ENCODE data around the gene WFDC1. TPM values are rescaled to one million over a fixed set of nuclear protein-coding genes. Genes with fewer than 3 reads are reported as not detected.

WFDC1 gene
- total RNA-seq, 5 donors from 2014 or later (not counting 1 experiment from before 2014, with no cell fraction given) = not detected

DNA sequence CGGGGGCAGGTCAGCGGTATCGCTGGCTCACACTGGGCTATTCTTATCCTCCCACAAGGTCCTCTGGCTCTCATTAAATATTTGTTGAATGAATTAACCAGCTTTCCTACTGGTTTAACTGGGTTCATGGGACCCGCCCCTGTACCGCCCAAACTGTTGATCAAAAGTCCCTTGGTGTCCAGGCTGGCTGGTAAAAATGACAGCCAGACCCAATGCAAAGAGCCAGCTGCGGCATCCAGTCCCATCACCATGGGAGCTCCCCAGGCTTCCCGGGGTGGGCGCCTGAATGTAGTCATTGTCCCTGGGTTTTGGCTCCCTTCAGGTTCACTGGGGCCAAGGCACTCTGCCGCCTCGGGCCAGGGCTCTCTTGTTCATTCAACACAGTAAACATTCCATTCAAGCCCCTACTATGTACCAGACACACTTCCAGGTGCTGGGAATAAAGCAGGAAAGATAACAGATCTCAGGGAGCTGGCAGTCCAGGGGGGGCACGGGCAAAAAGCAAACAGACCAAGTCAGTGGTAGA, 62.0 kb downstream of the WFDC1 start:
- DNase-seq (no peak), ATAC-seq (replicated peaks in 1 of 4) (no peak)
- Mint-ChIP-seq H3K9me3 (no peaks in the 10 kb centered on the region), H3K27me3 (peaks cover 3 to 10% of the 10 kb centered on the region in 2 donors), H3K4me1 (peaks cover 11 to 22% (median 22%) of the 10 kb centered on the region in 3 donors), H3K36me3 (no peaks in the 10 kb centered on the region), H3K4me3 (no peak overlapping the region), H3K27ac (no peak overlapping the region)
- Histone ChIP-seq H3K27ac (ENCODE audit: low read length) (no peak overlapping the region), H3K9me3 (no peaks in the 10 kb centered on the region), H3K4me1 (ENCODE audit: control insufficient read depth in 1 of 2, extremely low read depth in 1 of 2, insufficient read depth in 2 of 2, low read length in 2 of 2) (peaks cover 0 to 11% of the 10 kb centered on the region in 2 experiments), H3K4me3 (ENCODE audit: control insufficient read depth in 1 of 2, extremely low read depth in 1 of 2, low read length in 1 of 2) (no peak overlapping the region), H3K36me3 (ENCODE audit: control insufficient read depth in 2 of 2, extremely low read depth in 1 of 2, insufficient read depth in 1 of 2, low read length in 1 of 2) (no peaks in the 10 kb centered on the region), H3K27me3 (replicated peaks in 1 of 2; ENCODE audit: control insufficient read depth in 2 of 2, extremely low read depth in 1 of 2, insufficient read depth in 2 of 2, low read length in 1 of 2) (peaks cover 0 to 4% of the 10 kb centered on the region in 2 experiments)
- POLR2A ChIA-PET = no interaction called here
- CTCF ChIA-PET = no interaction called here
- WGBS (ENCODE audit: insufficient coverage) = 87% methylated on average over 5 of the region's 11 CpGs

DNA sequence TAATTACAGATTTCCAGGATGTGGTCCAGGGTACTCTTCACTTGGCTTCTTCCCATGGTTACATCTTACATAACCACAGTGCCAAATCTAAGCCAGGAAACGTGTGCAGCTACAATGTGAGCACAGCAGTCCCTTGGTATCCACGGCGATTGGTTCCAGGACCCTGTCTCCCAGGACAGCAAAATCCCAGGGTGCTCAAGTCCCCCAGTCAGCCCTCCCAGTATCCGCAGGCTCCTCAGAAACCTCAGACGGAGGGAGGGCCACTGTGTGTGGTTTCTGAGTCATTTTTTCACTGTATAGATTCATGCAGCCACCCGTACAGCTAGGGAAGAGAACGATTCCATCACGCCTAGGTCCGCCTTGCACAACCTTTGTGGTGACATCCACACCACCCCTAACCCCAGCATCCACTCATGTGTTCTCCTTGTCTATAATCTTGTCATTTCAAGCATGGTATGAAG, 62.5 kb downstream of the WFDC1 start:
- WGBS (ENCODE audit: insufficient coverage) = 43% methylated on average over 2 of the region's 9 CpGs
- Mint-ChIP-seq H3K9me3 (no peaks in the 10 kb centered on the region), H3K4me1 (peaks cover 11 to 22% (median 22%) of the 10 kb centered on the region in 3 donors), H3K4me3 (no peak overlapping the region), H3K36me3 (no peaks in the 10 kb centered on the region), H3K27ac (no peak overlapping the region), H3K27me3 (peaks cover 3 to 9% of the 10 kb centered on the region in 2 donors)
- ATAC-seq (replicated peaks in 1 of 4) = no peak
- Histone ChIP-seq H3K4me3 (ENCODE audit: control insufficient read depth in 1 of 2, extremely low read depth in 1 of 2, low read length in 1 of 2) (no peak overlapping the region), H3K27me3 (replicated peaks in 1 of 2; ENCODE audit: control insufficient read depth in 2 of 2, extremely low read depth in 1 of 2, insufficient read depth in 2 of 2, low read length in 1 of 2) (peaks cover 0 to 4% of the 10 kb centered on the region in 2 experiments), H3K27ac (ENCODE audit: low read length) (no peak overlapping the region), H3K36me3 (ENCODE audit: control insufficient read depth in 2 of 2, extremely low read depth in 1 of 2, insufficient read depth in 1 of 2, low read length in 1 of 2) (no peaks in the 10 kb centered on the region), H3K9me3 (no peaks in the 10 kb centered on the region), H3K4me1 (ENCODE audit: control insufficient read depth in 1 of 2, extremely low read depth in 1 of 2, insufficient read depth in 2 of 2, low read length in 2 of 2) (peaks cover 0 to 11% of the 10 kb centered on the region in 2 experiments)
- POLR2A ChIA-PET = no interaction called here
- no peak for DNase-seq
- CTCF ChIA-PET = no interaction called here

DNA sequence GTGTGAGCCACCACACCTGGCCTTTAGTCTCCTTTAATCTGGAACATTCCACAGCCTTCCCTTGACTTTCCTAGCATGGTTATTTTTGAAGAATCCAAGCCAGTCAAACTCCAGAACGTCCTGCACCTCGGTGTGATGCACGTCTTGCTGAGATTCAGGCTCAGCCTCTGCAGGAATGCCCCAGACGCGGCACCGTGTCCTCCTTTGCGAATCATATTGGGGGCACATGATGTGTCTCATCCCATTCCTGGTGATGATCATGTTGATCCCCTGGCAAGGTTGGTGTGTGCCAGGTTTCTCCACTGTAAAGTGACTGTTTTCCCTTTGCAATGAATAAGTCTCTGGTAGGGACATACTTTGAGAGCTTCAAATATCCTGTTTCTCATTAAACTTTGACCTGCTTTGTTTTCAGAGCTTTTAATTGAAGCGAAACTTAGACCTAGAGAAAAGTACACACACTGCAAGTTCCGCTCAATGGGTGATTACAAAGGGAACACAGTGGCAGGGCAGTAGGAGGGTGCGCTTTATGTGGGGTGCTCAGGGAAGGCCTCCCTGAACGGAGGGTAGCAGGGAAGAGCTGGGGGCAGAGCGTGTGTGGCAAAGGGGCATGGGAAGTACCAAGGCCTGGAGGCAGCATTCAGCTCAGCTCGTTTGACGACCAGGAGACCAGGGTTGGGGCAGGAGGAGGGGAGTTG, 64.1 kb downstream of the WFDC1 start:
- Mint-ChIP-seq H3K4me3 (no peak overlapping the region), H3K9me3 (no peaks in the 10 kb centered on the region), H3K27ac (no peak overlapping the region), H3K36me3 (no peaks in the 10 kb centered on the region), H3K4me1 (peaks cover 11 to 22% (median 22%) of the 10 kb centered on the region in 3 donors), H3K27me3 (peaks cover 3 to 5% of the 10 kb centered on the region in 2 donors)
- Histone ChIP-seq H3K36me3 (ENCODE audit: control insufficient read depth in 2 of 2, extremely low read depth in 1 of 2, insufficient read depth in 1 of 2, low read length in 1 of 2) (no peaks in the 10 kb centered on the region), H3K9me3 (no peaks in the 10 kb centered on the region), H3K27me3 (replicated peaks in 1 of 2; ENCODE audit: control insufficient read depth in 2 of 2, extremely low read depth in 1 of 2, insufficient read depth in 2 of 2, low read length in 1 of 2) (peaks cover 0 to 4% of the 10 kb centered on the region in 2 experiments), H3K4me1 (ENCODE audit: control insufficient read depth in 1 of 2, extremely low read depth in 1 of 2, insufficient read depth in 2 of 2, low read length in 2 of 2) (peaks cover 0 to 11% of the 10 kb centered on the region in 2 experiments), H3K27ac (ENCODE audit: low read length) (no peak overlapping the region), H3K4me3 (ENCODE audit: control insufficient read depth in 1 of 2, extremely low read depth in 1 of 2, low read length in 1 of 2) (no peak overlapping the region)
- ChIA-PET POLR2A (no interaction called here), CTCF (no interaction called here)
- WGBS (ENCODE audit: insufficient coverage) = 86% methylated on average over 14 of the region's 14 CpGs
- DNase-seq (no peak), ATAC-seq (replicated peaks in 1 of 4) (no peak)

DNA sequence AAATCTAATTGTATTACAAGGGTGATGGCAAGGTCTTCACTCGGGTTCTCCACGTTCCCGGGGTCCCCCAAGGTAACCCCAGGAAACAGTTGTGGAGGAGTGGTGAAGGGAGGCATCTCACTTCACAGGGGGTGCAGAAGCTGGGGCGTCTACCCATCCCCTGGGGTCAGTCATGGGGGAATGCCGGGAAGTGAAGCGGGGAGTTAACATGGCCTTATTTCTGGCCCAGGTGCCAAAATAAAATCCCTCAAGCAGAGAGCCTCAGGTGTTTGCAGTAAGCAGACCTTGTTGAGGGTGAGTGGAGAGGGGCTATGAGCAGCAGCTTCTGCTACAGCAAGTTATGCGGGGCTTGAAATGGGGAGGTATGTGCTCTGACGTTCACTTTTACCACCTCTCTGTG, 64.6 kb downstream of the WFDC1 start:
- Histone ChIP-seq H3K27me3 (replicated peaks in 1 of 2; ENCODE audit: control insufficient read depth in 2 of 2, extremely low read depth in 1 of 2, insufficient read depth in 2 of 2, low read length in 1 of 2) (peaks cover 0 to 7% of the 10 kb centered on the region in 2 experiments), H3K36me3 (ENCODE audit: control insufficient read depth in 2 of 2, extremely low read depth in 1 of 2, insufficient read depth in 1 of 2, low read length in 1 of 2) (no peaks in the 10 kb centered on the region), H3K4me1 (ENCODE audit: control insufficient read depth in 1 of 2, extremely low read depth in 1 of 2, insufficient read depth in 2 of 2, low read length in 2 of 2) (peaks cover 0 to 11% of the 10 kb centered on the region in 2 experiments), H3K9me3 (no peaks in the 10 kb centered on the region), H3K27ac (ENCODE audit: low read length) (no peak overlapping the region), H3K4me3 (ENCODE audit: control insufficient read depth in 1 of 2, extremely low read depth in 1 of 2, low read length in 1 of 2) (no peak overlapping the region)
- DNase-seq (no peak), ATAC-seq (replicated peaks in 1 of 4) (no peak)
- Mint-ChIP-seq H3K27me3 (peaks cover 3 to 8% of the 10 kb centered on the region in 2 donors), H3K9me3 (no peaks in the 10 kb centered on the region), H3K27ac (no peak overlapping the region), H3K36me3 (no peaks in the 10 kb centered on the region), H3K4me3 (no peak overlapping the region), H3K4me1 (peaks cover 11 to 22% (median 22%) of the 10 kb centered on the region in 3 donors)
- WGBS (ENCODE audit: insufficient coverage) = 90% methylated on average over 5 of the region's 8 CpGs
- ChIA-PET POLR2A (no interaction called here), CTCF (no interaction called here)

DNA sequence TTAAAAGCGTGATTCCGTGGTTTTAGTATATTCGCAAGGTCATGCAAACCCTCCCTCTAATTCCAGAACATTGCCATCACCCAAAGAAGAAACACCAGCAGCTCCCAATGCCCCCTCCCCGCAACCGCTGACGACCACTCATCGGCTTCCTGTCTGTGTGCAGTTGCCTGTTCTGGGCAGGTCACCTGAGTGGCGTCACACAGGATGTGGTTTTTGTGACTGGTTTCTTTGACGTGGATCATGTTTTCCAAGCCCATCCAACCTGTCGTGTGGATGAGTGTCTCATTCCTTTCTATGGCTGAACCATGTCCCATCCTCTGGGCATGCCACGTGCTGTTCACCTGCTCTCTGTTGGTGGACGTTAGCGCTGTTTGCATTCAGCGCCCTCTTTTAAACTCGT, 65.5 kb downstream of the WFDC1 start:
- no peak overlapping the region for H3K4me3 ChIP-seq (ENCODE audit: control insufficient read depth in 1 of 2, extremely low read depth in 1 of 2, low read length in 1 of 2)
- Mint-ChIP-seq H3K27me3 (peaks cover 0 to 6% of the 10 kb centered on the region in 2 donors), H3K4me3 (peak overlapping the region in 1 of 3 donors; percentile 16), H3K36me3 (no peaks in the 10 kb centered on the region), H3K4me1 (peaks cover 11 to 22% (median 22%) of the 10 kb centered on the region in 3 donors), H3K27ac (peak overlapping the region in 1 of 2 donors; percentile 68), H3K9me3 (no peaks in the 10 kb centered on the region)
- H3K36me3 ChIP-seq (ENCODE audit: control insufficient read depth in 2 of 2, extremely low read depth in 1 of 2, insufficient read depth in 1 of 2, low read length in 1 of 2) = no peaks in the 10 kb centered on the region
- H3K9me3 ChIP-seq = no peaks in the 10 kb centered on the region
- POLR2A ChIA-PET = no interaction called here
- CTCF ChIA-PET = no interaction called here
- DNase-seq = peak in 31 of 35 experiments; percentile 9 to 59 (median 27)
- 54% methylated on average over 10 of the region's 15 CpGs for WGBS (ENCODE audit: insufficient coverage)
- peaks cover 0 to 11% of the 10 kb centered on the region in 2 experiments for H3K4me1 ChIP-seq (ENCODE audit: control insufficient read depth in 1 of 2, extremely low read depth in 1 of 2, insufficient read depth in 2 of 2, low read length in 2 of 2)
- no peak overlapping the region for H3K27ac ChIP-seq (ENCODE audit: low read length)
- H3K27me3 ChIP-seq (replicated peaks in 1 of 2; ENCODE audit: control insufficient read depth in 2 of 2, extremely low read depth in 1 of 2, insufficient read depth in 2 of 2, low read length in 1 of 2) = peaks cover 0 to 7% of the 10 kb centered on the region in 2 experiments
- ATAC-seq (replicated peaks in 1 of 4) = peak in 3 of 4 experiments; percentile 24 to 83 (median 53)

DNA sequence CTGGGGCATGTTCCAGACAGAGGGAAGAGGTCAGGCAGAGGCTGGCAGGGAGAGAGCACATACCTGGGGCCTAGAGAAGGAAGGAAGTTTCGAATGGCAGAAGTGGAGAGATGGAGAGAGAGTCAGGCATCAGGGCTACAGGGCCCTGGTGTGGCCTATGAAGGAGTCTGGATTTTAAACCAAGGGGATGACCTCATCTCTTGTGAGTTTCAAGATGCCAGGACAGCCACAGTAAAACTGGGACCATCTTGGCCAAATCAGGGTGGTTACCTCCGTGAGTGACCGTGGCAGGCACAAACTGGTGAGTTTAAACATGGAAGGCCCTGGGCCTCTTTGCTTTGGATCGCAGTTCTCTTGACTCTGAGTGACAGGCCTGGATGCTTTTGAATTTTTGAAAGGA, 66.1 kb downstream of the WFDC1 start:
- H3K4me3 ChIP-seq (ENCODE audit: control insufficient read depth in 1 of 2, extremely low read depth in 1 of 2, low read length in 1 of 2) = no peak overlapping the region
- Mint-ChIP-seq H3K36me3 (no peaks in the 10 kb centered on the region), H3K27me3 (peaks cover 0 to 6% of the 10 kb centered on the region in 2 donors), H3K4me1 (peaks cover 11 to 22% (median 22%) of the 10 kb centered on the region in 3 donors), H3K4me3 (peak overlapping the region in 1 of 3 donors; percentile 16), H3K9me3 (no peaks in the 10 kb centered on the region), H3K27ac (peak overlapping the region in 1 of 2 donors; percentile 68)
- ChIA-PET POLR2A (no interaction called here), CTCF (no interaction called here)
- ATAC-seq (replicated peaks in 1 of 4) (no peak), DNase-seq (no peak)
- H3K9me3 ChIP-seq = no peaks in the 10 kb centered on the region
- WGBS (ENCODE audit: insufficient coverage) = 70% methylated on average over 4 of the region's 4 CpGs
- H3K36me3 ChIP-seq (ENCODE audit: control insufficient read depth in 2 of 2, extremely low read depth in 1 of 2, insufficient read depth in 1 of 2, low read length in 1 of 2) = no peaks in the 10 kb centered on the region
- no peak overlapping the region for H3K27ac ChIP-seq (ENCODE audit: low read length)
- H3K27me3 ChIP-seq (replicated peaks in 1 of 2; ENCODE audit: control insufficient read depth in 2 of 2, extremely low read depth in 1 of 2, insufficient read depth in 2 of 2, low read length in 1 of 2) = peaks cover 0 to 8% of the 10 kb centered on the region in 2 experiments
- peaks cover 0 to 11% of the 10 kb centered on the region in 2 experiments for H3K4me1 ChIP-seq (ENCODE audit: control insufficient read depth in 1 of 2, extremely low read depth in 1 of 2, insufficient read depth in 2 of 2, low read length in 2 of 2)
